HEK293T (cell line): ENCODE measurements around the gene PPP1R13B.

Source experiments
- CTCF ChIA-PET: fragments of 350-600 bp; formaldehyde crosslinking; extraction: SDS; loops from one replicate; lab custom pipeline; 2021; ENCODE audit warnings: antibody characterized with exemption, inconsistent platforms; lab: Yijun Ruan, JAX
- POLR2A ChIA-PET: fragments of 350-600 bp; formaldehyde crosslinking; extraction: SDS; loops from one replicate; lab custom pipeline; 2020; ENCODE audit warnings: antibody characterized with exemption, inconsistent platforms; lab: Yijun Ruan, JAX
- DNase-seq: peaks from one replicate; pipeline ENCODE4 v3.0.0; 2012; ENCODE audit warnings: mixed read lengths; ENCODE audit errors: extremely low spot score
- ARNT ChIP-seq: fragments of 450-650 bp; IDR thresholded peaks from 2 replicates; pipeline ENCODE4 v1.6.1; 2017; ENCODE audit warnings: mild to moderate bottlenecking
- BHLHE40 ChIP-seq: fragments of 450-650 bp; IDR thresholded peaks from 2 replicates; pipeline ENCODE4 v1.6.1; 2016; ENCODE audit warnings: mild to moderate bottlenecking, moderate library complexity, borderline replicate concordance
- CTBP1 ChIP-seq: fragments of 450-650 bp; IDR thresholded peaks from 2 replicates; pipeline ENCODE4 v1.6.1; 2016; ENCODE audit warnings: borderline replicate concordance
- ELF4 ChIP-seq: fragments of 450-650 bp; IDR thresholded peaks from 2 replicates; pipeline ENCODE4 v1.6.1; 2017; ENCODE audit warnings: antibody characterized with exemption
- FOXA1 ChIP-seq: fragments of 450-650 bp; IDR thresholded peaks from 2 replicates; pipeline ENCODE4 v1.6.1; 2016; ENCODE audit warnings: mild to moderate bottlenecking
- FOXK2 ChIP-seq: fragments of 450-650 bp; IDR thresholded peaks from 2 replicates; pipeline ENCODE4 v1.6.1; 2016; ENCODE audit warnings: mild to moderate bottlenecking
- FOXM1 ChIP-seq: fragments of 450-650 bp; IDR thresholded peaks from 2 replicates; pipeline ENCODE4 v1.6.1; 2017; ENCODE audit warnings: mild to moderate bottlenecking, borderline replicate concordance
- HDGF ChIP-seq: fragments of 450-650 bp; IDR thresholded peaks from 2 replicates; pipeline ENCODE4 v1.6.1; 2017; ENCODE audit warnings: antibody characterized with exemption, borderline replicate concordance
- L3MBTL2 ChIP-seq: fragments of 450-650 bp; conservative IDR thresholded peaks from 2 replicates; pipeline ENCODE4 v1.6.1; 2016; ENCODE audit warnings: mild to moderate bottlenecking
- LEF1 ChIP-seq: fragments of 450-650 bp; IDR thresholded peaks from 2 replicates; pipeline ENCODE4 v1.6.1; 2017; ENCODE audit warnings: mild to moderate bottlenecking, borderline replicate concordance
- NFRKB ChIP-seq: fragments of 450-650 bp; IDR thresholded peaks from 2 replicates; pipeline ENCODE4 v1.6.1; 2016; ENCODE audit warnings: mild to moderate bottlenecking, moderate library complexity
- SP1 ChIP-seq: fragments of 450-650 bp; IDR thresholded peaks from 2 replicates; pipeline ENCODE4 v1.6.1; 2017
- SUZ12 ChIP-seq: fragments of 450-650 bp; IDR thresholded peaks from 2 replicates; pipeline ENCODE4 v1.6.1; 2016; ENCODE audit warnings: mild to moderate bottlenecking
- TARDBP ChIP-seq: fragments of 450-650 bp; IDR thresholded peaks from 2 replicates; pipeline ENCODE4 v1.6.1; 2016
- ZNF384 ChIP-seq: fragments of 450-650 bp; IDR thresholded peaks from 2 replicates; pipeline ENCODE4 v1.6.1; 2016
- TF ChIP-seq, protein P1 (sequence below): fragments of 450-650 bp; IDR thresholded peaks from 2 replicates; pipeline ENCODE4 v1.6.1; 2016

The PPP1R13B gene

DNA sequence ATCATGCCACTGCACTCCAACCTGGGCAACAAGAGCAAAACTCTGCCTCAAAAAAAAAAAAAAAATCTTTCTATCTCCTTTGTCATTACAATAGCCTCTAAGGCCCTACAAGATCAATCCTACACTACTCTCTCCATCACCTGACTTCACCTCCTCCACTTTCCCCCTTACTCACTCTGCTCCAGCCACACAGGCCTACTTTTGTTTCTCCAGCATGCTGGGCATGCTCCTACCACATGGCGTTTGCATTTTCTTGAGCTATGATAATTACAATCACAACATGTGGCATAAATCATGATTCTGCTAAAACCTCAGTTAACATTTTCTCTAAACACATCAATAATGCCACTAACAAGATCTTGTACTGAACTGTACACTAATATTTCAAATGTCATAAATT, 7.8 kb downstream of the PPP1R13B start:
- TF ChIP-seq CTBP1: no peak
- TF ChIP-seq FOXA1: no peak
- TF ChIP-seq SUZ12: no peak
- TF ChIP-seq L3MBTL2: peak; percentile 38; the same call in 1 of the 2 replicates
- ChIA-PET CTCF (interaction anchor here (0.7 kb wide), 1 partner anchor 82 kb away, joined by 4 read pairs; no protein-coding TSS in a partner anchor), POLR2A (no interaction called here)
- DNase-seq: no peak

DNA sequence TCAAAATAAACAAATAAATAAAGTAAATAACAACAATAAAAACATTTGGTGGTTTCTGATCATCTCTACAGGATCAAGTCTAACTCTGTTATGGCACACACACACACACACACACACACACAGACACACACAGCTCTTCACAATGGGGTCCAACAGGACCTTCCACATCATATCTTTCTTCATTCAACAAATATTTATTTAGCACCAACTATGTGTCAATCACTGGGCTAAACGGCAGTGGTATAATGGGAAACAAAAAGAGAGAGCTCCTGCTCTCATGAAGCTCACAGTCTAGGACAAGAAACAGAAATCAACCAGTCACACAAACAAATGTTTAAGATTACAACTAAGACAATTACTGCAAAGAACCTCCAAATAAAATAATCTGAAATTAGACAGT, 9.3 kb downstream of the PPP1R13B start:
- CTCF ChIA-PET: no interaction called here
- POLR2A ChIA-PET: no interaction called here
- DNase-seq: no peak
- TF ChIP-seq L3MBTL2 (no peak), NFRKB (no peak), SUZ12 (no peak), ZNF384 (no peak), ELF4 (no peak), FOXA1 (no peak), SP1 (no peak), FOXK2 (no peak), LEF1 (no peak), FOXM1 (no peak), TARDBP (no peak), HDGF (no peak), ARNT (no peak), CTBP1 (no peak), BHLHE40 (no peak)
- TF ChIP-seq, protein P1, sequence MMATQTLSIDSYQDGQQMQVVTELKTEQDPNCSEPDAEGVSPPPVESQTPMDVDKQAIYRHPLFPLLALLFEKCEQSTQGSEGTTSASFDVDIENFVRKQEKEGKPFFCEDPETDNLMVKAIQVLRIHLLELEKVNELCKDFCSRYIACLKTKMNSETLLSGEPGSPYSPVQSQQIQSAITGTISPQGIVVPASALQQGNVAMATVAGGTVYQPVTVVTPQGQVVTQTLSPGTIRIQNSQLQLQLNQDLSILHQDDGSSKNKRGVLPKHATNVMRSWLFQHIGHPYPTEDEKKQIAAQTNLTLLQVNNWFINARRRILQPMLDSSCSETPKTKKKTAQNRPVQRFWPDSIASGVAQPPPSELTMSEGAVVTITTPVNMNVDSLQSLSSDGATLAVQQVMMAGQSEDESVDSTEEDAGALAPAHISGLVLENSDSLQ: no peak

DNA sequence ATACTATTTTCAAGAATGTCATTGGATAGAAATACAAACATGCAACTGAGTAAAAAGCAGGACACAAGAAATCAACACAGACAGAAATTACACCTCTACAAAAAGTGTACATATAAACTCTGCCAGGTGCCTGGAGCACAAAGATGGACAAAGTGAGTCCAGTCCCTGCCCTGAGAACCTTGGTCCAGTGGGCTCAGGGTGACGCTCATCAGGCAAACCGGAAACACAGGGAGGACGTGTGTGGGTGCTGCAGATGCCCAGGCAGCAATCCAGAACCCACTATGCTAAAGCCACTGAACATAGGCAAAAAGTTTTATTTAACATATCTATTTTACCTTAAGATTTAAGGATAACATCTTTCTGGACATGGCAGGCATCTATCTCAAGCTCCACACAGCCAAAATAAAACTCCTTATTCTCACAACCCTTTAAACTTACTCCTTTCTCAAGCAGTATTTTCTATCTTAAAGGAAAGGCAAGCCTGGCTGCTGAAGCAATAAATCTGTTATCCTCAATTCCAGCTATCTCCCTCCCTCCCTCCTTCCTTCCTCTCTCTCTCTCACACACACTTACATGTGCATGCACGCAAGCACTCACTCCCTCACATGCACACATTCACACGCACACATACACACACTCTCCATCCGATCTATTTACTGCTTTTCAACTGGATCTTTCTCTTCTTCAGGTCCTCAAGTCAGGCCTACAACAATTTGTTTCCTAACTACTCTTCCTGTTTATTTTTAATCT, 10.2 kb downstream of the PPP1R13B start:
- POLR2A ChIA-PET: no interaction called here
- DNase-seq: no peak
- CTCF ChIA-PET: no interaction called here
- no peak for TF ChIP-seq HDGF
- no peak for TF ChIP-seq TARDBP

DNA sequence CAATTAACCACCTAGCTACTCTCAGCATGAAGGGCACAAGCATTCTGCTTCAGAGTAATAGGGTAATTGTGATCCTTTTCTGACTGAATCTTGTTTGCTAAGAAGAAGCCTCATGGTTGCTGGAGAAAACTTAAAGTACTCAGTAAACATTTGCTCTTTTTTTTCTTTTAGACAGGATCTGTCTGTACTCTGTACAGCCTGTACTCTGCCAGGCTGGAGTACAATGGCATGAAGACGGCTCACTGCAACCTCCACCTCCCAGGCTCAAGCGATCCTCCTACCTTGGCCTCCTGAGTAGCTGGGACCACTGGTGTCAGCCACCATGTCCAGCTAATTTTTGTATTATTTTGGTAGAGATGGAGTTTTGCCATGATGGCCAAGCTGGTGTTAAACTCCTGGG, 12.4 kb downstream of the PPP1R13B start:
- DNase-seq: no peak
- TF ChIP-seq, protein P1: no peak
- TF ChIP-seq L3MBTL2: no peak
- TF ChIP-seq CTBP1: no peak
- no peak for TF ChIP-seq TARDBP
- ChIA-PET CTCF (interaction anchor here (1.3 kb wide), 1 partner anchor 27 kb away, joined by 4 read pairs; no protein-coding TSS in a partner anchor), POLR2A (interaction anchor here (0.6 kb wide), 1 partner anchor 29 kb away, joined by 3 read pairs; no protein-coding TSS in a partner anchor)

DNA sequence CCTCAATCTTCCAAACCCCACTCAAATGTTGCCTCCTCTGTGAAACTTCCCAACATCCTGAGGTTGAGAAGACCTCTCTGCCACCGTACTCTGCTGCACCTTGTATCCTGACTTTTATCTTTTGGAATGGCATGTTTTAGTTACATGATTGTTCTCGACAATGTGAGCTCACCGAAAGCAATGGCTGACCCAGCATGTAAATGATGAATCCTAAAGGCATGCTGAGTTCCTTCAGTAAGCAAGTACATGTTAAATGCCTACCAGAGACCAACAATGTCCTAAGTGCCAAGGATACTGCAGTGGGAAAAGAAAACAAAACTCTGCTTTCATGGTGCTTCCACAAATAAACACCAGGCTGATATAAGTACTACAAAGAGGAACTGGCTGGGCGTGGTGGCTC, 13.7 kb downstream of the PPP1R13B start:
- POLR2A ChIA-PET: no interaction called here
- CTCF ChIA-PET: interaction anchor here (0.6 kb wide), 1 partner anchor 46 kb away, joined by 3 read pairs; no protein-coding TSS in a partner anchor
- DNase-seq: no peak
- no peak for TF ChIP-seq SP1
- no peak for TF ChIP-seq FOXA1
- no peak for TF ChIP-seq ELF4
- TF ChIP-seq ZNF384: no peak
- no peak for TF ChIP-seq SUZ12
- no peak for TF ChIP-seq TARDBP
- TF ChIP-seq LEF1: no peak
- TF ChIP-seq CTBP1: no peak
- TF ChIP-seq BHLHE40: no peak
- TF ChIP-seq FOXM1: no peak
- TF ChIP-seq FOXK2: no peak
- TF ChIP-seq, protein P1: no peak
- no peak for TF ChIP-seq NFRKB
- TF ChIP-seq L3MBTL2: no peak
- no peak for TF ChIP-seq HDGF
- TF ChIP-seq ARNT: no peak

DNA sequence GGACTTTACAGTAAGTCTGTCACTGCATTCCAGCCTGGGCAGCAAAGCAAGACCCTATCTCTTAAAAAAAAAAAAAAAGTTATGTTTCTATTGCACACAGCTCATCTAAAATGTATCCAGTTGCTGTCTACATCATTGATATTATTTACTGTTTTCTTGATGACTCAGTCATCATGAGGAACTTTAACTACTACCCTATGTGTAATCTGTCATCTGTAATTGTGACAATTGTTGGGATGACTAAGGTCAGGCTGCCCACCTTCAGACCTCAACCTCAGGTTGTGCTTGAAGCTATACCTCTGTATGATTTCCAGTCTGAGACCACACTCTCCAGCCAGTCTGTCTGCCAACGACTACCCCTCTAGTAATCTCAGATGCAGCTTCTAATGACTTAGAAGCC, 15.3 kb downstream of the PPP1R13B start:
- TF ChIP-seq FOXM1 (no peak), HDGF (no peak), CTBP1 (no peak), FOXA1 (no peak), NFRKB (no peak)
- ChIA-PET CTCF (interaction anchor here (1.6 kb wide), 1 partner anchor 23 kb away, joined by 6 read pairs; no protein-coding TSS in a partner anchor), POLR2A (no interaction called here)
- no peak for DNase-seq
